IPS-NIHi11 (cell line): ENCODE results near the gene CNKSR2.
"Not testable (repeated sequence)": the region's sequence is repeated elsewhere in the genome, so short reads cannot be mapped to it uniquely, and the experiment has no call there.

Source experiments
- DNase-seq: peaks from one replicate; pipeline ENCODE4 v3.0.0; 2012; ENCODE audit warnings: mixed read lengths, low spot score

Gene CNKSR2

GRCh38 chrX:21440911-21441310, 66.7 kb downstream of the CNKSR2 start:
- no peak for DNase-seq

- no peak for DNase-seq
Measured at GRCh38 chrX:21457718-21458117, 83.5 kb downstream of the CNKSR2 start.

GRCh38 chrX:21469071-21469470, 94.9 kb downstream of the CNKSR2 start:
- no peak for DNase-seq

- no peak for DNase-seq
Measured at GRCh38 chrX:21476909-21477308, 102.7 kb downstream of the CNKSR2 start.

- peak; percentile 11 for DNase-seq
Measured at GRCh38 chrX:21479695-21480270, 105.6 kb downstream of the CNKSR2 start.

GRCh38 chrX:21481761-21482160, 107.5 kb downstream of the CNKSR2 start:
- DNase-seq = no peak

- not testable (repeated sequence) for DNase-seq
Measured at GRCh38 chrX:21484051-21484450, 109.8 kb downstream of the CNKSR2 start.

- DNase-seq = no peak
Measured at GRCh38 chrX:21487832-21488231, 113.6 kb downstream of the CNKSR2 start.

GRCh38 chrX:21490341-21490740, 116.1 kb downstream of the CNKSR2 start:
- DNase-seq = no peak

GRCh38 chrX:21493226-21493830, 119.1 kb downstream of the CNKSR2 start:
- DNase-seq = no peak

GRCh38 chrX:21503593-21503992, 129.4 kb downstream of the CNKSR2 start:
- DNase-seq = no peak

GRCh38 chrX:21509912-21510311, 135.7 kb downstream of the CNKSR2 start:
- DNase-seq = no peak

- no peak for DNase-seq
Measured at GRCh38 chrX:21524008-21524407, 149.8 kb downstream of the CNKSR2 start.

GRCh38 chrX:21528076-21528475, 153.9 kb downstream of the CNKSR2 start:
- DNase-seq = no peak

GRCh38 chrX:21529771-21530170, 155.6 kb downstream of the CNKSR2 start:
- DNase-seq = no peak

GRCh38 chrX:21544642-21545041, 170.4 kb downstream of the CNKSR2 start:
- not testable (repeated sequence) for DNase-seq

GRCh38 chrX:21559417-21559816, 185.2 kb downstream of the CNKSR2 start:
- no peak for DNase-seq

GRCh38 chrX:21565025-21565424, 190.8 kb downstream of the CNKSR2 start:
- no peak for DNase-seq

- DNase-seq = no peak
Measured at GRCh38 chrX:21574793-21575192, 200.6 kb downstream of the CNKSR2 start.

- no peak for DNase-seq
Measured at GRCh38 chrX:21581479-21581878, 207.3 kb downstream of the CNKSR2 start.

- DNase-seq = no peak
Measured at GRCh38 chrX:21586001-21586400, 211.8 kb downstream of the CNKSR2 start.

- no peak for DNase-seq
Measured at GRCh38 chrX:21590012-21590776, 216.0 kb downstream of the CNKSR2 start.

GRCh38 chrX:21606002-21606401, 231.8 kb downstream of the CNKSR2 start:
- DNase-seq = no peak
